AG09309 (cell line): ENCODE measurements around the gene MRGPRE.

Source experiments
- DNase-seq: peaks from one replicate; pipeline ENCODE4 v3.0.0-alpha.2; 2010; ENCODE audit warnings: low read depth
- H3K4me3 ChIP-seq: 2 replicates; pipeline ENCODE4 v1.5.1; 2011; ENCODE audit warnings: mild to moderate bottlenecking, low read depth, low read length, moderate library complexity; ENCODE audit not compliant: control insufficient read depth
- CTCF ChIP-seq: IDR thresholded peaks from 2 replicates; pipeline ENCODE4 v1.5.1; 2011; ENCODE audit warnings: mild to moderate bottlenecking, low read depth, low read length, inconsistent platforms; ENCODE audit not compliant: insufficient read depth, control insufficient read depth; ENCODE audit errors: missing control alignments

Gene MRGPRE

GRCh38 chr11:3198815-3199214 is 33.4 kb downstream of the MRGPRE start:
- no peak overlapping the region for H3K4me3 ChIP-seq
- DNase-seq = no peak
- TF ChIP-seq CTCF = no peak

DNA sequence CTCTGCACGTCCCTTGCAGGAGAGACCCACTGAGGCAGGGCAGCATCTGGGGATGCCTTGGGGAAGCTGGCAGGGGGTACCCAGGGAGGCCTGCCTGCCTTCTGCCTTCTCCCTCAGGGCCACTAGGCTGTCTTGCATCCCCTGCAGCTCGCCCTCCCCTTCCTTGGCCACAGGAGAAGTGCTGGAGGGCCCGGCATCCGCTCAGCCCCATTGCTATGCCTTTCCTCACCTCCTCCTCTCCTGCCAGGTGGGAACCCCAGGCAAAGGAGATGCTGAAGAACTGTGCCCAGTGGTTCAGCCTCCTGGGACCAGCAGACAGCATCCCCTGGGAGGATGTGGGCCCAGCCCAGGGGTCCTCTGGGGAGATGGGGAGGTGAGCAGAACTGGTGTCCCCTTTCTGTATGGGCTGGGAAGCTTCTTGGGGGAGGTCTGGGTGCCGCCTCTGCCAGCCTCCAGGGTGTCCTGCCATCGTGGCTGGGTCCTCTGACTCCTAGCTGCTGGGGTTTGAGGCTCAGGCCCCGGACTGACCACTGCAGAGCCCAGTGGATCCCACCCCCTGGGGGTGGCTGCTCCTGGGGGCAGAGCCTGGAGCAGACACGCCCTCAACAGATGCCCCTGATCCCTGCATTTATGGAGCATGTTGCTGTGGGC is 34.2 kb downstream of the MRGPRE start:
- H3K4me3 ChIP-seq = no peak overlapping the region
- no peak for TF ChIP-seq CTCF
- DNase-seq = no peak

DNA sequence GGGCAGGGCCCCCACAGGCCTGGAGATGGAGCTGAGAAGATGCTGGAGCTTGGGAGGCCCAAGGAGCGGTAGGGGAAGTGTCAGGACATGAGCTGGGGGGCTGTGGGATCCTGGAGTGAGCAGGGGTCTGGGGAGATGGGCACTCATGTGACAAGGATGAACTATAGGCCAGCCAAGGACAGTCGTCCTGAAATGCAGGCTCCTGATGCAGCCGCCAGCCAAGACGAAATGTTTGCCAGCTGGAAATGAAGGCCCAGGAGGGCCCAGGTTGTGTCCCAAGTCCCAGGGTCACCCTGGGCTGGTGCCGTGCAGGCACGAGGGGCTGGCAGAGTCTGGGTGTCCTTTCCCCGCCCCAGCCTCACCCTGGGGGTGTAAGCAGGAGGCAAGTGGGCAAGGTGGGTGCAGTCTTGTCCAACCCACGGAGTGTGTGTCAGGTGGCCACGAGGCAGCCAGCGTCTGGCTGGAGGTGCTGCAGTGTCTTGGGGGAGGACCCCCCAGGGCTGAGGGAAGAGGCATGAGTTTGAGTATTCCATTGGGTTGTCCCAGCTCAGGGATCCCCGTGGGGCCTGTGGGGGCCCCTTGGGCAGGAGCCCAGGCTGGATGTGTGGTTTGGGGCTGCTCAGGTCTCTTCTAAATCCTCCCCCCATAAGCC is 35.0 kb downstream of the MRGPRE start:
- no peak overlapping the region for H3K4me3 ChIP-seq
- no peak for DNase-seq
- TF ChIP-seq CTCF = no peak

DNA sequence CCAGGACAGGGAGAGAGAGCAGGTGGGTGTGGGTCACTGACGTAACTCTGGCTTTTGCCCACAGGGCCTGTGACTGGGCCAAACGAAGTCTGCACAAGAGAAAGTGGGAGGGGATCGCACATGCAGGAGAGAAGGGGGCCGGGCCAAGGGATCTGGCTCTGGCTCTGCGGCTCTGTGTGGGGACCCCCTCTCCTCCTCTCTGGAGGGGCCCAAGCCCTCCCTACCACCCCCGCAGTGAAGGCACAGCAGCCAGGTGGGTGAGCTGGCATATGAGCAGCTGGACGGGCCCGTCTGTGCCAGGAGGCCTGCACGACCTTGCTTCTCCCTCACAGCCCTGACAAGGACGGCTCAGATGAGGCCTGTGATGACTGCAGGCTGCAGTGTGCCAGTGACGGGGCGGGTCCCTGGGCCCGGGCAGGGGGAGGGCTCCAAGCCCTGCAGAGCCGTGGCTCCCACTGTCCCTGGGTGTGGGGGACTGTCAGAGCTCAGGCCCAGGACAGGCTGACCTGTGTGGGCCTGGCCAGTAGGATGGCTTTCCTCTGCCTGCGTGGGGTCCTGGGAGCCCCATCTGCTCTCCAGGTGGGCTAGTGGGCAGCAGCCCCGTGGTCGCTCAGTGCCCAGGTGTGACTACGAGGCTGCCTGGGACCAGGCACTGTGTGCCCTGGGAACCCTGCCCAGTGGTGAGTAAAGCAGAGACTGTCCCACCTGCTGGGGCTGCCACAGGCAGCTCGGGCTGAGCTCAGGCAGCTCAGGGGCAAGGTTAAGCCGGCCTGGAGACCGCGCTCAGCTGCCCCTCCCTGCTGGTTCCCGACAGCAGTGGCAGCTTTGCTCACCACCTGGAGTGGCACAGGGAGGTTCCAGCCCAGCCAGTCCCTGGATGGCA is 35.8 kb downstream of the MRGPRE start:
- no peak overlapping the region for H3K4me3 ChIP-seq
- DNase-seq = no peak
- no peak for TF ChIP-seq CTCF

DNA sequence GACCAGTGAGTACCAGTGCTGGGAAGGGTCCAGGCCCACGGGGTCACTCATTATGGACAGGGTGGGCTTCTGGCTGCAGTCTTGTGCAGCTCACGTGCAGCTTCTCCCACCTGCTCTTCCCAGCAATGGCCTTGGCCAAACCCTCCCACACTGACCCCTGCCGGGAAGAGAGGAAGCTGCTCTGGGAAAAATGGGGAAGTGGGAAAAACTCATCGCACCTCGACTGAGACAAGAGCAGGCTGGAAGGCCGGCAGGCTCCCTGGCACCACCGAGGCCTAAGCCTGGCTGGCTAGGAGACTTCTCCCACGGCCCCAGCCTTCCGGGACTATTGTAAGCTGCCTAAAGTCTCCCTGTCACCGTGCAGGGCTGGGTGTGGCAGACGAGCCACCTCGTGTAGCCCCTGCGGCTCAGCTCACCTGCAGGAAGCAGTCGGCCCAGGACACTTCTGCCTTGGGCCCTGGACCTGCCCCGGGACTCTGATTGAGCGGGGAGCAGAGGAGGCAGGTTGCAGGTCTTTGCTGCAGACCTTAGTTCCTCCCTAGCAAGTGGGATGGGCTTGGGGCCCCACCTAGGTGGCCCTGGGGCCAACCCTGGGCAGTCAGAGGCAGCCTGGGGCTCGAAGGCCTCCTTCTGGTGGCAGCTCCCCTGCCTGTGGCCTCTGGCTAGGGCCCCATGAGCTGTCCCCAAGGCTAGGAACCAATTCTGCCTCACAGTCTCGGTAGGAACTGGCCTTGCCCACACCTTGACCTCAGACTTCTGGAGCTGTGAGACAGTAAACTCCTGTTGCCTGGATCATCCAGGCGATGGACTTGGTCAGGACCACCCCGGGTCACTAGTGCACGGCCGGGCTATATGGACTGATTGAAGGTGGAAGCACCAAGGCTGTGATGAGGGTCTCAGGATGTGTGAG is 36.7 kb downstream of the MRGPRE start:
- peak; percentile 72 for TF ChIP-seq CTCF
- no peak overlapping the region for H3K4me3 ChIP-seq
- DNase-seq = no peak

DNA sequence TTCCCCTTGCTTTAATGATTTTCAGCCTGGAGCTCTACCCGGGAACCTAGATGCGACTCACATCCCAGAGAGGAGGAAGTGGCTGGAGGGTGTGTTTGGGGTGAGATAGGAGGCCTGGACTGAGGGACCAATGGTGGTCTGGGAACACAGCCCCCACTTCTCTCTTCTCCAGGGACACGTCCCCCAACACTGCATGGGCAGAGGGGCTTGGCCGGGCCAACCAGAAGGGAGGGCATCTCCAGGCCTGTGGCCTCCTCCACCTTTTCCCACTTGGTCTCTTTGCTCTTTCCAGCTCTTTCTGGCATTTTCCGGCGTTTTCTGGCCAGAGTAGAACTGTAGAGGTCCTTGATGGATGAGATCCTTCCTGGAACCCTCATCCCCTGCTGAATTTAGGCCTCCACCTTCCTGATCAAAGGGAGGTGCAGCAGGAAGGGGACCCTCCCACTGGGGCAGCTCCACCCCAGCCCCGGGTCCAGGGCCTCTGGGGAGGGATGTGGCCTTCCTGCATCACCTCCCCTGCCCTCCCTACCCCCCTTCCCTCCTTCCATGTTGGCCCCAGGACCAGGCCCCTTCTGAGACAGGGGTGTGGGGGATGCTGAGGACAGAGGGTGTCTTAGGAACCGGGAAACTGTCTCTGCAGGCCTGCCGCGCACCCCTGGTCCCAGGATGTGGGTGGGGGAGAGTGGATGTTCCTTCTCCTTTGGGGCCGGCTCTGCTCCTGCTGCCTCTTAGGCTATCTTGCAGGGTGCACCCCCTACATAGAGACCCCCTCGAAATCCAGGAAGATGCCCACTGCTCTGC is 38.0 kb downstream of the MRGPRE start:
- no peak overlapping the region for H3K4me3 ChIP-seq
- no peak for DNase-seq
- TF ChIP-seq CTCF = no peak
